GM19328 (cell line): ENCODE results near the gene VGLL4.

ENCODE experiments used
- ATAC-seq: cut with Tn5 transposase; IDR thresholded peaks from one replicate; pipeline ENCODE4 v1.9.1; 2021; ENCODE audit warnings: mild to moderate bottlenecking, moderate library complexity; ENCODE audit not compliant: unreplicated experiment

The VGLL4 gene

GRCh38 chr3:11629716-11630115 is 14.0 kb downstream of the VGLL4 start:
- no peak for ATAC-seq

- no peak for ATAC-seq
Measured at GRCh38 chr3:11627612-11628011, 16.1 kb downstream of the VGLL4 start.

- no peak for ATAC-seq
Measured at GRCh38 chr3:11626084-11626463, 17.6 kb downstream of the VGLL4 start.

GRCh38 chr3:11625376-11626083 is 18.2 kb downstream of the VGLL4 start:
- no peak for ATAC-seq

- no peak for ATAC-seq
Measured at GRCh38 chr3:11624704-11625375, 18.9 kb downstream of the VGLL4 start.

- ATAC-seq, result no peak
Measured at GRCh38 chr3:11624161-11624560, 19.6 kb downstream of the VGLL4 start.

- no peak for ATAC-seq
Measured at GRCh38 chr3:11622586-11623550, 20.8 kb downstream of the VGLL4 start.

GRCh38 chr3:11621077-11621476 is 22.6 kb downstream of the VGLL4 start:
- no peak for ATAC-seq

GRCh38 chr3:11619946-11620652 is 23.6 kb downstream of the VGLL4 start:
- ATAC-seq, result no peak

- ATAC-seq, result no peak
Measured at GRCh38 chr3:11619461-11619860, 24.3 kb downstream of the VGLL4 start.

- ATAC-seq, result no peak
Measured at GRCh38 chr3:11618904-11619303, 24.8 kb downstream of the VGLL4 start.

GRCh38 chr3:11616551-11616950 is 27.2 kb downstream of the VGLL4 start:
- no peak for ATAC-seq

GRCh38 chr3:11613851-11614487 is 29.7 kb downstream of the VGLL4 start:
- ATAC-seq, result no peak

- ATAC-seq, result no peak
Measured at GRCh38 chr3:11613319-11613718, 30.4 kb downstream of the VGLL4 start.

- no peak for ATAC-seq
Measured at GRCh38 chr3:11612515-11613188, 31.1 kb downstream of the VGLL4 start.

- ATAC-seq, result no peak
Measured at GRCh38 chr3:11611341-11611799, 32.3 kb downstream of the VGLL4 start.

GRCh38 chr3:11610700-11611275 is 32.9 kb downstream of the VGLL4 start:
- no peak for ATAC-seq

- no peak for ATAC-seq
Measured at GRCh38 chr3:11610044-11610671, 33.6 kb downstream of the VGLL4 start.

- ATAC-seq, result no peak
Measured at GRCh38 chr3:11609481-11609880, 34.2 kb downstream of the VGLL4 start.
